GM18511 (cell line): ENCODE measurements around the gene PHB1.
"Not testable (repeated sequence)": the region's sequence is repeated elsewhere in the genome, so short reads cannot be mapped to it uniquely, and the experiment has no call there.

Experiments used
- ATAC-seq: cut with Tn5 transposase; IDR thresholded peaks from one replicate; pipeline ENCODE4 v1.9.1; 2021; ENCODE audit warnings: mild to moderate bottlenecking, moderate library complexity; ENCODE audit not compliant: unreplicated experiment

PHB1 gene

DNA sequence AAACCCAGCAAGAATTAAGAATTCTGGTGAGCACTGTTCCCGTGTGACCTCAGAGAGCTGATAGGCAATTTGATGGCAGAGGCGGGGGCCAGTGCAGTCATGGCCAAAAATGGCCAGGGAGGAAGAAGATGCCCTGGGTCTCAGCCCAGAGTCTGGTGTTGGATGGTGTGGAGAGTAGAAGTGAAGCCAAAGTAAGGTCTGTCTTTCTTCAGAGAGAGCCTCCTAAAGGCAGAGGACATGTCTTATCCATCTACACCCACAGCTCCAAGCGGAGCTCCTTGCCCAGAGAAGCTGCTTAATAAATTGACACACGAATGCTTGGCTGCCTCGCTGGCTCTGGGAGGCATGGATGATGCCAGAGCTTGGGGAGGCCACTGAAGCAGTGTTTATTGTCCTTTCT is 32.9 kb downstream of the PHB1 start:
- no peak for ATAC-seq

GRCh38 chr17:49381033-49381432 is 33.6 kb downstream of the PHB1 start:
- ATAC-seq = no peak

DNA sequence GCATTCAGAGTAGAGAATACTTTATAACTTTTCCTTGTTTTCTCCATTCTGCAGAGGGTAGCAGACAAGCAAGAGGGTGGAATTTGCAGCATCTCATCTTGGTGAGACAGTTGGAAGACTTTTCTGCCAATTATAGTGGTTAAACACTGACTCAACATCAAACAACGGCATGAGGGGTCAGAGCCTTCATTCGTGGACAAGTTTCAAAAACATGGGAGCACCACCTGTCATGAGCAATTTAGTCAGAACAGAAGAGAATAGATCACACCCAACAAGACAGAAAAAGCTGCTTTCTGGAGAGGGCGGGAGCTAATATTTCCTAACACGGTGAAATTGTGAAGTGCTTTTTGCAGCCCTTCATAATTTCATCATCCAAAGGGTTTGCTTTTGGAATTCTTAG is 34.8 kb downstream of the PHB1 start:
- no peak for ATAC-seq

- no peak for ATAC-seq
Observed at GRCh38 chr17:49378311-49378710, 36.4 kb downstream of the PHB1 start.

- ATAC-seq = no peak
Observed at GRCh38 chr17:49375544-49375943, 39.1 kb downstream of the PHB1 start.

GRCh38 chr17:49373115-49373514 is 41.6 kb downstream of the PHB1 start:
- no peak for ATAC-seq

- ATAC-seq = no peak
Observed at GRCh38 chr17:49372425-49372824, 42.3 kb downstream of the PHB1 start.

DNA sequence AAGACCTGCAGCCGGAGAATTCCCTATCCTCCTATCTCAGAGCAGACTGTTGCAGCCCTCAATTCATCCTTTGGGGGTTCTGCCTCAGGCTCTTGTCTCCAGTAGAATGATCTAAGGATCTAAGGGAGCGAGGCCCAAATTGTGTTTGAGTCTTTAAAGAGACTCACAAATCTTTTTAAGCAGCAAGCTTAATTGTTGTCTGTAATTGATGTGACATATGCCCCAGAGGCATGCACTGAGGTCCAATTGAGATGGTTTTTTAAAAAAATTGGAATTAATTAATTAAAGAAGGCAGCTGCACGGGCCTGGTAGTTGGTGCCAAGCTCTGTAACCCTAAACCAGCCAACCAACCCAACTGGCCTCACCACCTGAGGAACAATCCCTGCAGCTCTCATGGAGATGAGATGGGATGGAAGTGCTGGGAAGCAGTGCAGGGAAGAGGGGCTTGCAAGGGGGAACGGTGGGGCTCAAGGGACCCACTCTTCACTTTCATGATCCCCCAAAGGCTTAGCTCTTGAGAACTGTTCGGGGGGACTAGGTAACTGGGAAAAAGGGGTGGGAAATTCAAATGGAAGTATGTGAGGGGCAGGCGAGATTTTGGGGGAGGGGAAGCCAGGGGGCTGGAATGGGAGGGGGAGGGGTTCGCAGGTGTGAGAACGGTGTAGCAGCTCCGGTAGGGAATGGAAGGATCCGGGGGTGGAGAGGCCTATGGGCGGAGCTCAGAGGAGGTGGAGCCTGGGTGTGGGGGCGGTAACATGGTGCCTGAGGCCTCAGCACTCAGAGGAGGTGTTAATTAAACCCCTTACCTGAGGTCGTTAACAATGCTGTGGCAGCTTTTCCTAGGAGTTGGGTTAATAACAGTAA is 43.5 kb downstream of the PHB1 start:
- ATAC-seq = no peak

DNA sequence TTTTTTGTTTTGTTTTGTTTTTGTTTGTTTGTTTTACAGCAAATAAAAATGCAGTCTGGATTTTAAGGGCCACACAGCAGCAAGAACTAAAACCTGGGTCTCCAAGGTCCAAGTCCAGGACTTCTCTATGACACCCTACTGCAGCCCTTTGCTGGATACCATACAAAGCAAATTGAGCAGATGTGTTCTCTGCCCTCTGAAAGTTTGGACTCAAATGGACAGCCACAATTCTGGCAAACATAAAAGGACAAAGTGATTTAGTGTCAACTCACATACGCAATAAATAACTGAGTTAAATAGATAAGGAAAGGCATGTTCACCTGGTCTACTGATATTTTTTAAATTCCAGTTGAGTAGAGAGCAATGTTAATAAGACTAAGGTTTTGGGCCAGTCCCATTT is 44.9 kb downstream of the PHB1 start:
- ATAC-seq = no peak

DNA sequence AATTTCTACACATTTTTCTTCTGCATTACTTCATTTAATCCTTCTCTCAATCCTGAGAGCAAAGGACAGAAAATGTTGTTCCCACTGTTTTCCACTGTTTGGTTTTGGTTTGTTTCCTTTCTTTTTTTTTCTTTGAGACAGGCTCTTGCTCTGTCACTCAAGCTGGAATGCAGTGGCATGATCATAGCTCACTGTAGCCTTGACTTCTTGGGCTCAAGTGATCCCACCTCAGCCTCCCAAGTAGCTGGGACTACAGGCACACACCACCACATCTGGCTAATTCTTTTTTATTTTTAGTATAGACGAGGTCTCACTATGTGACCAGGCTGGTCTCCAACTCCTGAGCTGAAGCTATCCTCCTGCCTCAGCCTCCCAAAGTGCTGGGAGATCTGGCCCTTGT is 45.6 kb downstream of the PHB1 start:
- no peak for ATAC-seq

DNA sequence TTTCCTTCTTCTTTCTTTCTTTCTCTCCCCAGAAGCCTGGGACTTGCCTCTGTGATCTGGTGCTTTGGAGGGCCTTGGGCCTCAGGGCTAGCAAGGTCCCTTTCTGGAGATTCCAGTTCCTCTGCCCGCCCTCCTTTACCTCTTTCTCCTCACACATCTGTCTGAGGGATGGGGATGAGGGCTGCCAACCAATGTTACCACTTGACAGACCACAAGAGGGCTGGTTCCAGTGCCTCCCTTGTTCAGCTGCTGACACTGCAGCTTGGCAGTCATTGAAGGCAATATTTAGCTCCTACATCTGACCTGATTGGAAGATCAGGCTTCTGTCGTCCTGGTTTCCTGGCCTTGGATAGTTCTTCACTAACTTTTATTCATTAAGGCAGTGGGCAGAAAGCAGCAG is 49.0 kb downstream of the PHB1 start:
- ATAC-seq = no peak

DNA sequence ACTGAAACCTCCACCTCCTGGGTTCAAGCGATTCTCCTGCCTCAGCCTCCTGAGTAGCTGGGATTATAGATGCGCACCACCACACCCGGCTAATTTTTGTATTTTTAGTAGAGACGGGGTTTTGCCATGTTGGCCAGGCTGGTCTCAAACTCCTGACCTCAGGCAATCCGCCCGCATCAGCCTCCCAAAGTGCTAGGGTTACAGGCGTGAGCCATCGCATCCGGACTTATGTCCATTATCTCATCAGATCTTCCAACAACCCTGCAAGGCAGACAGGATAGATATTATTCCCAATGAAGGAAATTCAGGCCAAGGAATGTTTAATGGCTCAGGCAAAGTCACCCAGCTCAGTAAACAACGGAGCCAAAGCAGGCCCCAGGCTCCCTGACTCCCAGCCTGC is 49.6 kb downstream of the PHB1 start:
- ATAC-seq = not testable (repeated sequence)

GRCh38 chr17:49364119-49364518 is 50.6 kb downstream of the PHB1 start:
- ATAC-seq = no peak

GRCh38 chr17:49363251-49363650 is 51.4 kb downstream of the PHB1 start:
- no peak for ATAC-seq

DNA sequence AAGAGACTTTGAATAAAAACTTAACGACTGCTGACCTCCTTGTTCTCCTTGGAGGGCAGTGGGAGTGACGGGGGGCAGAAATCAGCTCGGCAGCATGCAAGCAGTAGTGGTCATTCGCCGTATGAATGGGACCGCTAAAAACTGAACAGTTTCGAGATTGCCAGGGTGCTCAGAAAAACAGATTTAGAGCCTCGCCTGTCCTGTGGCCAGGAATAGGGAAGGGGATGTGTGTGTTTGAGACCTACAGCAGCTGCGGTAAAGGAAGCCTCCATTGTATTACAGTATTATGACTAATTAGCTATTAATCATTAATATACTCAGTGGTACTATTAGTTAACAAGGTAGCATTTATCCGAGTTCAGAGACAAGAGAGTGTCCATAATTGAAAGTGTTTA is 52.0 kb downstream of the PHB1 start:
- no peak for ATAC-seq

DNA sequence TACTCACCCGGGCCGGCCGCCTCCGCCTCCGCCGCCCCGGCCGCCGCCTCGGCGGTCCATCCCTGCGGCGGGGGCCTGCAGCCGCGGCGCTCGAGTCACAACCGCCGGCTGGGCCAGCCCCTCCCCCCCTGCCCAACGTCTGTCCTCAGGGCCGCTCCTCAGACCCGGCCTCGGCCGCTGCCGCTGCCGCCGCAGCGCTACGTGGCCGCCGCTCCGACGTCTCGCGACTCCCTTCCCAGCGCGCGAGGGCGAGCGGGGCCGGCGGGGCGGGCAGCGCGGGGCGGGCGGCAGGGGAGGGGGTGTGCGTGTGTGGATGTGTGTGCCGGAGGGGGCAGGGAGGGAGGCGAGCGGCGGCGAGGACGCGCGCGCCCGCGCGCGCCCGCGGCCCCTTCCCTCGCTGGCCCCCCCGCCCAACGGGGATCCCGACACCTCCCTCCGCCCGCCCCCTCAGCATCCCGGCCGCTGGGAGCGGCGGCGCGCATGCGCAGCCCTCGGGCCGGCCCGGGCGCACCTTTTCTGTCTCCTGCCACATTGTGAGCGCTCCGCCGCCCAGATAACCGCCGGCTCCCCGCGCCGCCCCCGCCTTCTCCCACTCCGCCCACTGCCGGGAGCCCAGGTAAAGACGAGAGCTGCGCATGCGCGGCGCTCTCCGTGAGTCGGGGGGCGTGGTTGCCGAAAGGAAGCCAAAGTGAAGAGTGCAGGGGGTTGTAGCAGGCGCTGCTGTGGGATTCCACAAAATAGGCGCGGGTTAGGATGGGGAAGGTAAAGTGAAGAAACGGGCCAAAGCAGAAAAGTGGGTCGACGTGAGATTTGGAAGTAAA is 52.6 kb downstream of the PHB1 start, which contains the start of gene ZNF652:
TSS of gene ZNF652 (minus strand) at position 349 of the 821 bp plus-strand sequence. CDS start 44,525 bp downstream, outside the sequence.
- ATAC-seq = peak; percentile 64

DNA sequence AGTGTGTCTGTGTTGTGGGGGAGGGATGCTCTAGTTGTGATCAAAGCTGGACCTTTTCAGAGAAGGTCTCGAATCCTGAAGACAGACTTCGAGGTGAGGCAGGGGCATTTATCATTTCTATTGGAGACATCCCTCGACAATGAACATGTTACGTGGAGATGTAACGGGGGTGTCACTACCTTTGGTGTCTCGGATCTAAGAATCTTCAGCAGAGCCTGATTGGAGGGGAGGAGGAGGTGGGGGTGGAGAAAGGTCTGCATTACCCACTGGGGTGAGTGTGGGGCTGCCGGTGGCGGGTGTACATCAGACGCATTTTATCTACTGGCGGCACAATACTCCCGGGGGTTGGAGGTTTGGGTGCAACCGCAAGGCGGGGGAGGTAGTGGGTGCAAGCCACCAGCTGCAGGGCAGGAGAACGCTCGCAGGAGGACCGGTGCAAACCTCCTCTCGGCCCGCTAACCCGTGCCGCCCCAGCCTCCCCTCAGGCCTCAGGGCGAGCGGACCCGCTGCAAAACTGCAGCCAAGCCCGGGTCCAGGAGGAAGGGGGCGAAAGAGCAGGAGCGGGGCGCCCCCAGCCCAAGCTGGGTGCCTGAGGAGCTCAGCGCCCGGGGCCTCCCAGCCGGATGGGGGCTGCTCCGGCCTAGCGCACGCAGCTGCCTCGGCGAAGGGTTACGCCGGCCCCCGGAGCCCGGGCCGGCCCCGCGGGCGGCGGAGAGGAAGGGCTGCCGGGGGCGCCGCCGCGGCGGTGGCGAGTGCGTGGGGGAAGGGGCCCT is 53.4 kb downstream of the PHB1 start:
- peak; percentile 41 for ATAC-seq

GRCh38 chr17:49360796-49361128 is 53.9 kb downstream of the PHB1 start:
- no peak for ATAC-seq

GRCh38 chr17:49359990-49360795 is 54.5 kb downstream of the PHB1 start:
- no peak for ATAC-seq

DNA sequence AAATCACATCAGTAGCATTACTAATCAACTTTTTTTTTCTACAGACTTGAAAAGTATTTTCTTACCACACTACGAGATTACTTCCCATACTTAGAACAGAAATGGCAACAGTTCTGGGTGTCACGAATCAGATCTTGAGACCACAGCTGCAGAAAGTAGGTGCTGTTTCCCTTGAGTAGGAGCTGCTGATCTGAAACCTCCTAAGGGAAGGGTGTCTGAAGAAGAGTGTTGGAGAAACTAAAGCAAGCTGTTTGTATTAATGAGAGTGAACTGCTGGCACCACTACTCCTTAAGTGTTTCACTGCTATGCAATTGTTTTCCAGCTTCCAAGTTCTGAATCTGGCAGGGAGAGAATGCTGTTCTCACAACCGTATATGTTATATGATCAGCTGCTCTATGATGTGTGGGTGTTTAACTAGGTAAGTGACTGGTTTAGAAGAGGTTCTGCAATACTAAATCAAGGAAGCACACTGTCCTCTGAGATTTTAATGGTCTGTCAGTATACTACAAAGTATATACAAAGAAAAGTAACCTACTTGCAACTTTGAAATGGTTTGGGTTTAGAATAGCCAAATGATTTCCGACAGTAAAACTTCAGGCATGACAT is 55.9 kb downstream of the PHB1 start:
- no peak for ATAC-seq
